GM12878 (cell line): ENCODE results near the gene PDE6G. TPM values are rescaled to one million over a fixed set of nuclear protein-coding genes. Genes with fewer than 3 reads are reported as not detected.

Experiments used
- CEBPZ ChIP-seq: fragments of 150-350 bp; IDR thresholded peaks from 2 replicates; pipeline ENCODE4 v1.6.1; 2016; ENCODE audit warnings: low read depth, low read length
- CHD1 ChIP-seq: IDR thresholded peaks from 2 replicates; pipeline ENCODE4 v1.6.1; 2012; ENCODE audit warnings: low read depth, low read length, improper control_type of control experiment
- CREM ChIP-seq: IDR thresholded peaks from 2 replicates; pipeline ENCODE4 v1.6.1; 2014; ENCODE audit warnings: antibody characterized with exemption, low read depth
- ELK1 ChIP-seq: IDR thresholded peaks from 2 replicates; pipeline ENCODE4 v1.6.1; 2012; ENCODE audit warnings: low read depth, low read length, improper control_type of control experiment
- ETV6 ChIP-seq, 2 experiments: fragments of 450-650 bp in 1 of 2; IDR thresholded peaks in 1 of 2; conservative IDR thresholded peaks in 1 of 2; 2 replicates each; pipeline ENCODE4 v1.6.1; 2014; ENCODE audit warnings: antibody characterized with exemption in 1 of 2, borderline replicate concordance in 1 of 2, low read depth in 1 of 2, mild to moderate bottlenecking in 1 of 2, moderate library complexity in 1 of 2
- FOXM1 ChIP-seq: IDR thresholded peaks from 2 replicates; pipeline ENCODE4 v1.6.1; 2012; ENCODE audit warnings: low read depth, mild to moderate bottlenecking, inconsistent platforms, low read length, moderate library complexity
- HCFC1 ChIP-seq: fragments of 150-350 bp; IDR thresholded peaks from 2 replicates; pipeline ENCODE4 v1.6.1; 2014; ENCODE audit warnings: low read length
- MEF2A ChIP-seq: IDR thresholded peaks from 2 replicates; pipeline ENCODE4 v1.6.1; 2011; ENCODE audit warnings: low read depth, mild to moderate bottlenecking, low read length, moderate library complexity; ENCODE audit not compliant: insufficient read depth
- MTA3 ChIP-seq: IDR thresholded peaks from 2 replicates; pipeline ENCODE4 v1.6.1; 2012; ENCODE audit warnings: low read length, inconsistent platforms, borderline replicate concordance
- MYC ChIP-seq: IDR thresholded peaks from 2 replicates; pipeline ENCODE4 v1.6.1; 2011; ENCODE audit warnings: mild to moderate bottlenecking, low read length, moderate library complexity, inconsistent platforms; ENCODE audit not compliant: insufficient read depth, insufficient replicate concordance, insufficient read length, severe bottlenecking
- NBN ChIP-seq: fragments of 450-650 bp; IDR thresholded peaks from 2 replicates; pipeline ENCODE4 v1.6.1; 2016
- NFIC ChIP-seq: IDR thresholded peaks from 2 replicates; pipeline ENCODE4 v1.6.1; 2012; ENCODE audit warnings: low read depth, mild to moderate bottlenecking, inconsistent platforms, low read length, moderate library complexity
- NFXL1 ChIP-seq: fragments of 450-650 bp; IDR thresholded peaks from 2 replicates; pipeline ENCODE4 v1.6.1; 2017; ENCODE audit warnings: antibody characterized with exemption, mild to moderate bottlenecking, borderline replicate concordance
- PBX3 ChIP-seq: IDR thresholded peaks from 2 replicates; pipeline ENCODE4 v1.6.1; 2011; ENCODE audit warnings: mild to moderate bottlenecking, low read depth, low read length, moderate library complexity; ENCODE audit not compliant: insufficient replicate concordance
- PKNOX1 ChIP-seq: fragments of 450-650 bp; IDR thresholded peaks from 2 replicates; pipeline ENCODE4 v1.6.1; 2016; ENCODE audit warnings: mild to moderate bottlenecking
- POLR2A ChIP-seq: IDR thresholded peaks from 2 replicates; pipeline ENCODE4 v1.6.1; 2011; ENCODE audit warnings: low read depth, mild to moderate bottlenecking, low read length
- WRNIP1 ChIP-seq: IDR thresholded peaks from 2 replicates; pipeline ENCODE4 v1.6.1; 2011; ENCODE audit warnings: low read depth, low read length, improper control_type of control experiment, borderline replicate concordance
- ZBTB4 ChIP-seq: fragments of 450-650 bp; formaldehyde crosslinking; IDR thresholded peaks from 2 replicates; pipeline ENCODE4 v1.4.0; 2022; ENCODE audit warnings: mild to moderate bottlenecking, moderate library complexity
- ZZZ3 ChIP-seq: IDR thresholded peaks from 2 replicates; pipeline ENCODE4 v1.6.1; 2011; ENCODE audit warnings: low read depth; ENCODE audit not compliant: control insufficient read depth, insufficient read length
- polyA plus RNA-seq, 11 experiments: library from polyadenylated mRNA; depleted of rRNA in 4 of 11; unstranded in 6 of 11; stranded (reverse) in 5 of 11; fragments of >200 nt; fragmentation: Nextera tagmentation in 4 of 11; fragmentation: Illumina TruSeq in 1 of 11; extraction: Ambion mirVana in 4 of 11; extraction: Trizol in 1 of 11; gene quantifications; 1 replicate in 1 of 11; 2 replicates in 10 of 11; pipeline versions ENCODE4 v1.2.1 to v1.2.3, GENCODE V29; 2011 to 2016; ENCODE audit warnings: inconsistent platforms in 2 of 11, missing spikeins in 2 of 11, low read depth in 1 of 11
- total RNA-seq, 4 experiments: library from RNA; depleted of rRNA in 3 of 4; stranded (reverse); fragments of >200 nt in 3 of 4; fragmentation: Illumina TruSeq in 1 of 4; extraction: Trizol in 1 of 4; gene quantifications; 2 replicates each; pipeline versions ENCODE4 v1.2.1 to v1.2.3, GENCODE V29; 2013 to 2021

The PDE6G gene
- total and polyA plus RNA-seq, 10 of the 15 experiments (the other 5 are each of a cell fraction or from before 2014, with no cell fraction given), result 0.55 to 12.1 (median 4.3) TPM

GRCh38 chr17:81702934-81703746, 46.8 kb upstream of the PDE6G start, which contains the start of gene MRPL12 (continued):
- TF ChIP-seq MYC (peak; percentile 96), MTA3 (no peak), PKNOX1 (no peak; the same call in 1 of the 2 replicates), CHD1 (no peak), ZBTB4 (CRISPR knock-in tag) (peak; percentile 38; the same call in 1 of the 2 replicates), NFIC (no peak), WRNIP1 (0 out of 2 replicates have a peak, but pooled peaks have one; percentile 81), PBX3 (no peak), MEF2A (0 out of 2 replicates have a peak, but pooled peaks have one; percentile 62), NFXL1 (no peak), CREM (peak; percentile 97), NBN (peak; percentile 42; the same call in 1 of the 2 replicates), POLR2A (peak; percentile 94), ETV6 (conservative IDR thresholded peaks at IDR 0.05 in 1 of 2, IDR thresholded peaks at IDR 0.05 in 1 of 2; ENCODE audit: borderline replicate concordance in 1 of 2, low read depth in 1 of 2) (no peak), FOXM1 (no peak), HCFC1 (peak; percentile 80), CEBPZ (no peak), ZZZ3 (no peak), ELK1 (peak; percentile 82; the same call in 1 of the 2 replicates)
